PC-9 (cell line): Measurements from ENCODE around the gene ANXA10. TPM values are rescaled to one million over a fixed set of nuclear protein-coding genes. Genes with fewer than 3 reads are reported as not detected.

ENCODE experiments used
- BruUV-seq: library from RNA; stranded (reverse); fragments of 400-500 nt; replicated peaks from 2 replicates; lab custom pipeline; 2021; lab: Mats Ljungman, UMichigan
- CTCF ChIA-PET: fragments of 300-600 bp; sonication (Branson Sonifier 250); formaldehyde crosslinking; loops from one replicate; lab custom pipeline; 2022; ENCODE audit warnings: antibody characterized with exemption; lab: Charles Lee
- POLR2A ChIA-PET: fragments of 300-600 bp; sonication (Branson Sonifier 250); formaldehyde crosslinking; loops from one replicate; lab custom pipeline; 2022; ENCODE audit warnings: antibody characterized with exemption; ENCODE audit not compliant: unreplicated experiment; lab: Charles Lee
- DNase-seq, 2 experiments: peaks; one replicate each; pipeline versions ENCODE4 v3.0.0 to v3.0.0-alpha.2; 2015 to 2022; ENCODE audit warnings: mixed read lengths in 1 of 2
- H2AFZ ChIP-seq: fragments of 200-600 bp; sonication (generic); 2 replicates; pipeline ENCODE4 v1.8.1; 2017; ENCODE audit warnings: antibody characterized with exemption
- H3F3A ChIP-seq: fragments of 200-600 bp; sonication (generic); 2 replicates; pipeline ENCODE4 v1.8.1; 2017; ENCODE audit warnings: antibody characterized with exemption, mild to moderate bottlenecking, low read depth; ENCODE audit not compliant: insufficient read depth
- H3K27ac ChIP-seq: fragments of 200-600 bp; sonication (generic); 2 replicates; pipeline ENCODE4 v1.6.1; 2016; ENCODE audit warnings: mixed run types
- H3K27me3 ChIP-seq: fragments of 200-600 bp; sonication (generic); 2 replicates; pipeline ENCODE4 v1.6.1; 2016; ENCODE audit warnings: low read depth, mixed run types; ENCODE audit not compliant: insufficient read depth
- H3K36me3 ChIP-seq: fragments of 200-600 bp; sonication (generic); 2 replicates; pipeline ENCODE4 v1.6.1; 2016; ENCODE audit warnings: low read depth, mixed run types
- H3K4me1 ChIP-seq: fragments of 200-600 bp; sonication (generic); replicated peaks from 2 replicates; pipeline ENCODE4 v1.6.1; 2016; ENCODE audit warnings: mixed run types; ENCODE audit not compliant: insufficient read depth
- H3K4me2 ChIP-seq: fragments of 200-600 bp; sonication (generic); 2 replicates; pipeline ENCODE4 v1.6.1; 2017; ENCODE audit warnings: mixed run types
- H3K4me3 ChIP-seq: fragments of 200-600 bp; sonication (generic); 2 replicates; pipeline ENCODE4 v1.6.1; 2016; ENCODE audit warnings: mixed run types
- H3K79me2 ChIP-seq: fragments of 200-600 bp; sonication (generic); 2 replicates; pipeline ENCODE4 v1.6.1; 2017; ENCODE audit warnings: low read depth, mixed run types
- H3K9me2 ChIP-seq: fragments of 200-600 bp; sonication (generic); 2 replicates; pipeline ENCODE4 v1.8.1; 2017; ENCODE audit warnings: mild to moderate bottlenecking; ENCODE audit not compliant: insufficient read depth
- H3K9me3 ChIP-seq: fragments of 200-600 bp; sonication (generic); 2 replicates; pipeline ENCODE4 v1.8.1; 2016; ENCODE audit warnings: low read depth; ENCODE audit not compliant: insufficient read depth
- H4K20me1 ChIP-seq: fragments of 200-600 bp; sonication (generic); 2 replicates; pipeline ENCODE4 v1.8.1; 2017; ENCODE audit not compliant: insufficient read depth
- CTCF ChIP-seq: fragments of 200-600 bp; sonication (generic); conservative IDR thresholded peaks from 2 replicates; pipeline ENCODE4 v1.6.1; 2017; ENCODE audit warnings: mixed run types, antibody characterized with exemption, mild to moderate bottlenecking, moderate library complexity
- EZH2 ChIP-seq: fragments of 200-600 bp; sonication (generic); IDR thresholded peaks from 2 replicates; pipeline ENCODE4 v1.8.0; 2017; ENCODE audit warnings: antibody characterized with exemption, low read depth
- intact Hi-C: fragments of 100-400 bp; cut with micrococcal nuclease; formaldehyde crosslinking; loops from one replicate; pipeline ENCODE4 v1.10.0; 2022; ENCODE audit not compliant: unreplicated experiment
- total RNA-seq: library from RNA; stranded (reverse); gene quantifications from 2 replicates; pipeline ENCODE4 v1.2.3, GENCODE V29; 2021

ANXA10 gene
- total RNA-seq, 1 experiment from 2014 or later = 3.0 TPM

GRCh38 chr4:168167714-168168284 lies 75.5 kb downstream of the ANXA10 start:
- TF ChIP-seq CTCF (no peak), EZH2 (no peak)
- no peaks in the 10 kb centered on the region for H3K36me3 ChIP-seq
- DNase-seq = no peak
- H3F3A ChIP-seq = no peaks in the 10 kb centered on the region
- intact Hi-C loops = no loop called here
- ChIA-PET CTCF (no interaction called here), POLR2A (no interaction called here)
- no peaks in the 10 kb centered on the region for H3K9me3 ChIP-seq
- no peak overlapping the region for H2AFZ ChIP-seq
- H3K79me2 ChIP-seq = no peaks in the 10 kb centered on the region
- H3K4me1 ChIP-seq = no peaks in the 10 kb centered on the region
- BruUV-seq = no TSS peak
- H3K4me3 ChIP-seq = no peak overlapping the region
- no peak overlapping the region for H3K4me2 ChIP-seq
- no peaks in the 10 kb centered on the region for H3K9me2 ChIP-seq
- no peaks in the 10 kb centered on the region for H3K27me3 ChIP-seq
- no peaks in the 10 kb centered on the region for H4K20me1 ChIP-seq
- no peak overlapping the region for H3K27ac ChIP-seq

GRCh38 chr4:168174308-168174707 lies 82.0 kb downstream of the ANXA10 start:
- no peaks in the 10 kb centered on the region for H3K79me2 ChIP-seq

GRCh38 chr4:168177546-168178149 lies 85.3 kb downstream of the ANXA10 start:
- Histone ChIP-seq H3K27ac (no peak overlapping the region), H3K4me3 (no peak overlapping the region), H4K20me1 (no peaks in the 10 kb centered on the region), H3K4me1 (no peaks in the 10 kb centered on the region), H3K4me2 (no peak overlapping the region), H3K36me3 (no peaks in the 10 kb centered on the region), H3K9me3 (no peaks in the 10 kb centered on the region), H3K27me3 (no peaks in the 10 kb centered on the region), H3K9me2 (no peaks in the 10 kb centered on the region), H3K79me2 (no peaks in the 10 kb centered on the region), H3F3A (no peaks in the 10 kb centered on the region), H2AFZ (no peak overlapping the region)
- TF ChIP-seq EZH2 = no peak
- no peak for TF ChIP-seq CTCF
- no TSS peak for BruUV-seq
- no peak for DNase-seq
- intact Hi-C loops = no loop called here
- CTCF ChIA-PET = no interaction called here
- POLR2A ChIA-PET = no interaction called here

More at GRCh38 chr4:168174308-168174707, 82.0 kb downstream of the ANXA10 start:
- no peaks in the 10 kb centered on the region for H3K27me3 ChIP-seq
- no peak overlapping the region for H3K27ac ChIP-seq
- no peak for TF ChIP-seq CTCF
- TF ChIP-seq EZH2 = no peak
- H3K4me1 ChIP-seq = no peaks in the 10 kb centered on the region
- no peaks in the 10 kb centered on the region for H3F3A ChIP-seq
- H3K9me3 ChIP-seq = no peaks in the 10 kb centered on the region
- no peak overlapping the region for H3K4me2 ChIP-seq
- CTCF ChIA-PET = no interaction called here
- intact Hi-C loops = no loop called here
- no peak for DNase-seq
- H3K36me3 ChIP-seq = no peaks in the 10 kb centered on the region
- H3K9me2 ChIP-seq = no peaks in the 10 kb centered on the region
- POLR2A ChIA-PET = no interaction called here
- H3K4me3 ChIP-seq = no peak overlapping the region
- no peak overlapping the region for H2AFZ ChIP-seq
- no peaks in the 10 kb centered on the region for H4K20me1 ChIP-seq
- BruUV-seq = no TSS peak
